Activated CD4-positive, alpha-beta T cell treated with anti-CD3 and anti-CD28 coated beads, Interleukin-2, amount 50 U/mL, for 4 hours (primary cell): ENCODE results near the gene KLHL35.
"Not testable (repeated sequence)": the region's sequence is repeated elsewhere in the genome, so short reads cannot be mapped to it uniquely, and the experiment has no call there.

Experiments used
- DNase-seq, 2 experiments: peaks; one replicate each; pipeline ENCODE4 v3.0.0-alpha.2; 2020

KLHL35 gene

GRCh38 chr11:75422248-75423231, 10.5 kb downstream of the KLHL35 start:
- no peak for DNase-seq

GRCh38 chr11:75421902-75422247, 11.1 kb downstream of the KLHL35 start:
- DNase-seq: no peak

GRCh38 chr11:75421035-75421602, 11.9 kb downstream of the KLHL35 start:
- no peak for DNase-seq

DNA sequence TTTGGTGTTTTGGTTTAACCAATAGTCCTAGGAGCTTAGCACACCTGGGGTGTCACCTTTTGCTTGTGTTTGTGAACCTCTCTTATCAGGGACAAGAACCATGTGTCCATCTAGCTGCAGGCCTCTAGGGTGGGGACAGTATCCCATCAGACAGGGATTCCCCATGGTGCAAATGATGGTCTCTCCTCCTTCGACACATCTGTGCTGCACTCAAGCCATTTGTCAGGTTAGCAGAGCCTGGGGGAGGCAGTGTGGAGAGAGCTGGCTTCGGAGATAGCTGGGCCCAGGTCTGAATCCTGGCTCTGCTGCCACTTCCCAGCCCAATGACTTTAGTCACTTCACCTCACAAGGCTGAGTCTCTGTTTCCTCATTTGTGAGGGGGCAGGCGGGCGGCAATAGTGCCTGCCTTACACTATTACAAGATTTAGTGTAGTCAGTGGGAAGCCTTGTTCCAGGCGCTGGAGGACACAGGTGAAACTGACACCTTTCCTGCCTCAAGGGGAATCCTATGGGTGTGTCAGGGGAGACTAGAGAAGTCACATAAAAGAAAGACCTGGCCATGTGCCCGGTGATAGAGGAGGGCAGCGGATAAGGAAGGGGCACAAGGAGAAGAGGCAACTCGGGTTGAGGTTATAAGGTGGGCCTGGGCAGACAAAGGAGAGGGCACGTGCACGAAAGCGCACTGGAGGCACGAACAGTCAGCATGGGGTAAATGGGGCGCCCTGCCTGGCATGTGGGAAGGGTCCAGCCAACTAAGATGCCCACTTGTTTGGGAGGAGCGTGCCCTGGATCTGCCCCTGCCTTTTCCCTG, 12.6 kb downstream of the KLHL35 start:
- no peak for DNase-seq

DNA sequence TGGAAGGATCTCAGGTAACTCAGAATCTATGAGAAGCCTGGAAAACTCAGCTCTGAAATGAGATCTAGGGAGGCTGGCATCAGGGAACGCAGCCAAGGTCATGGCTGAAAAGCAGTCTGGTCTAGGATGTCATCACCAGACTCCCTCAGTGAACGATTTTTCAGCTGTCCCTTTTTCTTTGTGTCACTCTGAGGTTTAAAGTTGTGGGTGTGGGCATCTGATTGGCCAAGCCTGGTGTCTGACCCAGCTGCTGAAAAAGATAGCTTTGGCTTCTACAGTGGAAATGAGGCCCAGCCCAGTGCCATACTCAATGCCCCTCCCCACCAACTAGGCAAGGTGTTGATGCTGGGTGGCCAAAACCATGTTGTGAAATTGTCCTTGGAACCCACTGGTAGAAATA, 19.1 kb downstream of the KLHL35 start:
- no peak for DNase-seq

DNA sequence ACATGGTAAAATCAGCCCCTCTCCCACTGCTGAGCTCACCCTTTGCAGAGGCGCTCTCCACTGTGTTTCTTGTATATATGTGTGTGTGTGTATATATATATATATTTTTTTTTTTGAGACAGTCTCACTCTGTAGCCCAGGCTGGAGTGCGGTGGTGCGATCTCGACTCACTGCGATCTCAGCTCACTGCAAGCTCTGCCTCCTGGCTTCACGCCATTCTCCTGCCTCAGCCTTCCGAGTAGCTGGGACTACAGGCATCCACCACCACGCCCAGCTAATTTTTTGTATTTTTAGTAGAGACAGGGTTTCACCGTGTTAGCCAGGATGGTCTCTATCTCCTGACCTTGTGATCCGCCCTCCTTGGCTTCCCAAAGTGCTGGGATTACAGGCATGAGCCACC, 19.9 kb downstream of the KLHL35 start:
- not testable (repeated sequence) for DNase-seq

- not testable (repeated sequence) for DNase-seq
Measured at GRCh38 chr11:75409971-75410370, 23.0 kb downstream of the KLHL35 start.

- no peak for DNase-seq
Measured at GRCh38 chr11:75408957-75409219, 24.1 kb downstream of the KLHL35 start.

- no peak for DNase-seq
Measured at GRCh38 chr11:75406338-75406777, 26.6 kb downstream of the KLHL35 start.

DNA sequence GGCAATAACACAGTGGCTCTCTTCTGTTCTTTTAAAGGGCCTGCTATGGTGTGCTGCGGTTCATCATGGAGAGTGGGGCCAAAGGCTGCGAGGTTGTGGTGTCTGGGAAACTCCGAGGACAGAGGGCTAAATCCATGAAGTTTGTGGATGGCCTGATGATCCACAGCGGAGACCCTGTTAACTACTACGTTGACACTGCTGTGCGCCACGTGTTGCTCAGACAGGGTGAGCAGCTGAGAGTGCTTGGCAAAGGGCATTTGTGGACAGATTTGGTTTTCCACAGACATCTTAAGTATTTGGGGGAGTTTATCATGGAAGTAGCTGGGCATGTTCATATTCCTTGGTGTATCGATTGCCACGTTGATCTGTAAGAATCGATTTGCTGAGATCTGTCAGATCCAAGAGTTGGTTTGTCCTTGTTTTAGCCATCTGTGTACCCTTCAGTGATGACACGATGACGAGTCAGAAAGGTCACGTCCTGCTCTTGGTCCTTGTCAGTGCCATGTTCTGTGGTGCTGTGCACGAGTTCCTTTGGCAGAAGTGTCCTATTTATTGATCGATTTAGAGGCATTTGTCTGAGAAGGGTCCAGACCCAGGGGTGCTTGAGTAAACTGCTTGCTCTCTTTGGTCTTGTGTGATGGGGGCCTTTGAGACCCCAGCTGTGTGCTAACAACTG, 28.9 kb downstream of the KLHL35 start:
- DNase-seq: no peak

- no peak for DNase-seq
Measured at GRCh38 chr11:75403037-75403436, 30.0 kb downstream of the KLHL35 start.

DNA sequence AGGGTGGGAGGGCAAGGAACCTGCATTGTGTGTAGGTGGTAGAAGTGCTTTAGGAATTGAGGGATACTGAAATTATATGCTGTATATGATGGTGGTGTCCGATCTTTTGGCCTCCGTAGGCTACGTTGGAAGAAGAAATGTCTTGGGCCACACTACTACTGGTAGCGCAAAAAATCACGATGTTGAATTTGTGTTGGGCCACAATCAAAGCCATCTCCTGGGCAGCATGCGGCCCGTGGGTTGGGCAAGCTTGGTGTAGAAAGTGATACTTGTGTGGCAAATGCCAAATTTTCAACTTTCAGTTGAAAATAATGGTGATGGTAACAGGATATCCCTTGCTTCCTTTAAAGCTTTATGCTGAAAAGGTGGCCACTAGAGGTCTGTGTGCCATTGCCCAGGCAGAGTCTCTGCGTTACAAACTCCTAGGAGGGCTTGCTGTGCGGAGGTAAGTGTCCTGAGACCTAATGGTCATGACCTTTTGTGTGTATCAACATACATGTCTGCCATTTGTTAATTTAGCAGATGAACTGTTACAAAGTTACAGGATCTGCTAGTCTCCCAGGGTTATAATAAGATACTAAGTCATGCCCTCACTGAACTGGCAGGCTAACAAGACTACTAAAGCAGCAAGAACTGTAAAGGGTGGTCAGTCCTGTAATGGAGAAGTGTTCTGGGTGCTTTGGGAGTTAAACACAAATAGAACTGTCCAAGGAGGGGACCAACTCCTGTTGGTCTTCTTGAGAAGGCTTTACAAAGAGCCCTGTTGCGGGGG, 30.8 kb downstream of the KLHL35 start:
- DNase-seq: no peak

- DNase-seq: no peak
Measured at GRCh38 chr11:75400146-75400865, 32.7 kb downstream of the KLHL35 start.

DNA sequence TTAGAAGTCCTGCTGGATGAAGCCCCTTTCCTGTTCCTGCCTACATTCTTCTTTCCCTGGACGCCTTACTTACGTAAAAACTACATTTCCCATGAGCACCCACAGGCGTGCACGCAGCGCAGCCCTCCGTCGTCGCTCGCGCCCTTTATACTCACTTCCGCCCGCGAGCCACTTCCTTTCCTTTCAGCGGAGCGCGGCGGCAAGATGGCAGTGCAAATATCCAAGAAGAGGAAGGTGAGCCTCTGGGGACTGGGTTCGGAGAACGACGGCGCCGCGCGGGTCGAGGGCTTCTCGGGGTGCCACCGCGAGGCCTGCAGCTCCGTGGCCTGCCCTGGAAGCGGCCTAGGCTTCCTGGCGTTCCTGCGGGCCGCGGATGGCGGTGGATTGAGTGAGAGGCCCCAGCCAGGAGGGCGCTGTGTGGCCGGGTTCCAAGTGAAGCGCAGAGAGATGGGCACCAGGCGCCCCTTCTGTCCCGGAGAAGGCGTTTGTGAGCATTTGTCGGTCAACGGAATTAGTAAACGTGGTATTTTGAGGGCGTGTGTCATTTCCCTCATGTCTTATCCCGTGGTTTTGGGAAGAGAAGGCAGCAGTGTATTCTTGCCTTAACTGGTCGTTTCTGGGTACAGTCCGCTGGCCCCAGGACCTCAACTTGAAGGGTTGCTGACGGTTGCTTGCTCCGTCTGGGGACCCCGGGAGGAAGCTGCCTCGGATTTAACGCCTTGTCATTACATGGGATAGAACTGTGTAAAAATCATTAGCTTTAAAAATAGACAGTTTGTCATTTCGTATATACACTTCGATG, 33.5 kb downstream of the KLHL35 start, which contains the start of gene RPS3:
Gene RPS3, plus strand, starts transcription at position 175 of the 802 bp plus-strand sequence. Its CDS starts 30 bp downstream, at position 205.
- DNase-seq: peak; percentile 81 to 84

DNA sequence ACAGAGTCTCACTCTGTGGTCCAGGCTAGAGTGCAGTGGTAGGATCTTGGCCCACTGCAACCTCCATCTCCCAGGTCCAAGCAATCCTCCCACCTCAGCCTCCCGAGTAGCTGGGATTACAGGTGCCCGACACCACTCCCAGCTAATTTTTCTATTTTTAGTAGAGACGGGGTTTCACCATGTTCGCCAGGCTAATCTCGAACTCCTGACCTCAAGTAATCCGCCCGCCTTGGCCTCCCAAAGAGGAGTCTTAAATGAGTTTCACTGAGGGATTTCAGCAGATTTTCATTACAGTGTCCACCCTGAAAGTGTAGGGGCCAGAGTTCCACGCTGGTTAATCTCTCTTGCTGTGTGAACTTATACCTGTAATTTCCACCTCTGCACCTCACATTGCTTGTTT, 34.1 kb downstream of the KLHL35 start:
- DNase-seq: no peak

DNA sequence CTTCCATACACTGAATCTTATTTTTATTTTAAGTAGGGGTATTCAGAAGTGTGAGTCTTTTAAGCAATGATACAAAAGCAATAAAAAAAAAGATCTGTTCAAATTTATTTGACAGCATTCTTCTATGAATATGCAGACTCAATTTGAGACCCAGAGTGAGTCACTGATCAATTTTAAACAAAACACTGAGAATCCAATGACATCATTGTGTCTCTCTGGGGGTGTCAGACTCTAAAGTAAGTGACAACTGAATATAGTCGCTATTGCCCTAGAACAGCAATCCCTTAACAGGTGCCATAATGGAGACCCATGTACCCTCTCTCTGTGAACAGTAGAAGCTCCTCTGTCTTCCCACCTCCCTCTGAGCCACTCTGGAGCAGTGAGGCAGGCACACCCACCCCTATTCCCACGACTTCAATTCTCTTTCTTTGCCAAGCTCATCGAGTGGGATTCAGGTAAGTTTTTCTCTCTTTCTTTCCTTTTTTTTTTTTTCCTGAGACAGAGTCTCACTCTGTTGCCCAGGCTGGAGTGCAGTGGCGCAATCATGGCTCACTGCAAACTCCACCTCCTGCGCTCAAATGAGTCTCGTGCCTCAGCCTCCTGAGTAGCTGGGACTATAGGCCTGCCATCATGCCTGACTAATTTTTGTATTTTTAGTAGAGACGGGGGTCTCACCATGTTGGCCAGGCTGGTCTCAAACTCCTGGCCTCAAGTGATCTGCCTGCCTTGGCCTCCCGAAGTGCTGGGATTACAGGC, 38.7 kb downstream of the KLHL35 start:
- DNase-seq: no peak

DNA sequence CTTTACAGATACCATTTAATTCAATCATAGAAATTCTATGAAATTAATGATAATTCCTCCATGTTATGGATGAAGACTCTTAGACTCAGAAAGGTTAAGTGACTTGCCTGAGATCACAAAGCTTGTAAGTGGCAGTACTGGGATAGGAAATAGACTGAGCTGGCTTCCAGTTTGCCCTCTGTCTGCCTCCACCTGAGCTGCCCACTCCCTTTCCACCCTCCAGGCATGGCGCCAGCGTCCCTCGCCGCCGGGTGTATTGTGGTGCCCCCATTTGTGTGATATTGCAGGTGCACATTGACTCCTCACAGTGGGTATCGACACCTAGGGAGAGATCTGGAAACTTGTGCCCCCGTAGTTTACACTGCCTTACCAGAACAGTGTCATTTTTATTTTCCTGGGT, 43.1 kb downstream of the KLHL35 start:
- DNase-seq: no peak

DNA sequence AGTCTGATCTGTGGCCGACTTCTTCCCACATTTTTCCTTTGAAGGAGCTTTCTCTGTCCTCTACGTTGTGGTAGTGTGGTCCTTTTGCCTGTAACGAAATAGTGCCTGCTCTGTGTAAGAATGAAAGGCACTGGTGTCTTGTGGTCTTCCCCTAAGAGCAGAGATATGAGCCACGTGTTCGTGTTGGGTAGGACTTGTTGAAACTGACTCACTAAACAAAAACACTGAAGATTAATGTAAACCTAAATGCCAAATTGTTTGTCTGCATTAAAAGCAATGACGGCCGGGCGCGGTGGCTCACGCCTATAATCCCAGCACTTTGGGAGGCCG, 43.8 kb downstream of the KLHL35 start:
- DNase-seq: no peak

DNA sequence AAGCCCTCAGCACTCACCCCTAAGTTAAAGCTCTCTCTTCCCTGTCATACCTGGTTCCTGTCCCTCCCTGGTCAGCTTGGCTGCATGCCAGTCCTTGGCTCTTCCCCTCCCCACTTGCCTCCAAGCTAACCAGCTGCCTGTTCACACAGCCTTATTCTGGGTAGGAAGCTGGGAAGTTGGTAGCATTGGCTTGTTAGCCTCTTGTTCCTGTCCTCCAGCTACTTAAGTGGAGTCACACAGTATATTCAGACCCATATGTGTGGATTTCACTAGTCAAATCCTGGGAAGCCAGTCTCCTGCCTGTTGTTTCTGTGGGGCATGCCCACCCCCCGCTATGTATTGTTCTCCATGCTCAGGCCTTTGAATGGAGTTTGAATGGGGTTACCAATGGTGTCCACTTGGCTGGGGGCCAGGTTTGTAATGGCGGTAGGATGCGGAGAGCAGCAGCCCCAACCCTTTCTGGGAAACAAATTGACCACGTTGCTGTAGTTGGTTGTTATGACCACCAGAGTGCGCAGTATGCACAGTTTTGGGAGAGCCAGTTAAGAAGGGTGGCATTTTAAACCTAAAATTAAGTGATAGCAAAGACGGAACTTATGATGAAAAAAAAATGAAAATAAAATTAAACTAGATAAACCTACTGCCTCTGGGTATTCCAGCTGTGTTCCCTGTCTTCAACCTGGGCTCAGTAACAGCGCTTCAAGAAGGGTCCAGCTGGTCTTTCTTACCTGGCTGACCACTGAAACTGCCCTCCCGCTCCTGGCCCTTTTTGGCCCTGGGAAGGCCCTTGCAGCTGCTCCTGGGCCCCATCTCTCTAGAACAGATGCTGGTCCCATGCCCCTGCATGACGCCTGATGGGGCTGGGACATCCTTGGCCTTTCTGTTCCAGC, 44.4 kb downstream of the KLHL35 start:
- peak; percentile 63 to 64 for DNase-seq
